A673 (cell line): Measurements from ENCODE around the gene TAP2.

Source experiments
- EZH2 ChIP-seq: fragments of 200-600 bp; sonication (generic); IDR thresholded peaks from 2 replicates; pipeline ENCODE4 v1.6.1; 2017; ENCODE audit warnings: borderline replicate concordance, low read depth, mild to moderate bottlenecking, mixed read lengths, antibody characterized with exemption, low read length; ENCODE audit not compliant: poor library complexity, severe bottlenecking
- TF ChIP-seq, protein P1 (sequence below): fragments of 300-800, 200-600 bp; sonication (generic); conservative IDR thresholded peaks from 2 replicates; pipeline ENCODE4 v1.5.1; 2017; ENCODE audit warnings: low read depth, mild to moderate bottlenecking, antibody characterized with exemption, low read length, moderate library complexity, mixed read lengths

DNA sequence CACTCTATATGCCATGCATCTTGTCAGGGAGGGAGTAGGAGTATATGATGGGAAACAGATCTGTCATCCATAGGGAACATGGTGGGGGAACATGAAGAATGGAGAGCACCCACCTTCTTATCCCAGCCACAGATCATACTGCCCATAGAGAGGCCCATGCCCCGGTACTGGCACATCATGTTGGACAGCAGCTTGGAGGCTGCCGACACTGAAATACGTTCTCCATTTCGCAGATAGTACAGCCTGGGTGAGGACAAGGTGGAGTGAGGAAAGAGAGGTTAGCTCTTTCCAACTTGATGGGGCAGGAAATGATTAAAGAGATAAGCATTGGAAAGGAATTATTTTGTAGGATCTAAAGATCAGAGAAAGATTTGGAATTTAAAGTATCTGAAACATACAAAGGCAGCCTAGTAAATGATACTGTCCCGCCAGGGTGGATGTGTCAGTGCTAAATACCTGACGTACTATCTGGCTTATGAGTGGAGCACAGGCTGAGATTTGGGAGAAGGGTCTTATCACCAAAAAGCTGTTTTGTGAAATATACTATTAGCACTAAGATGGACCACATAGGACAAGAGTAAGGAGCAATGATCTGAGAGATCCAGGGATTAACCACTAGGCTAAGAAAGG, 3.6 kb upstream of the TAP2 start:
- TF ChIP-seq, protein P1, sequence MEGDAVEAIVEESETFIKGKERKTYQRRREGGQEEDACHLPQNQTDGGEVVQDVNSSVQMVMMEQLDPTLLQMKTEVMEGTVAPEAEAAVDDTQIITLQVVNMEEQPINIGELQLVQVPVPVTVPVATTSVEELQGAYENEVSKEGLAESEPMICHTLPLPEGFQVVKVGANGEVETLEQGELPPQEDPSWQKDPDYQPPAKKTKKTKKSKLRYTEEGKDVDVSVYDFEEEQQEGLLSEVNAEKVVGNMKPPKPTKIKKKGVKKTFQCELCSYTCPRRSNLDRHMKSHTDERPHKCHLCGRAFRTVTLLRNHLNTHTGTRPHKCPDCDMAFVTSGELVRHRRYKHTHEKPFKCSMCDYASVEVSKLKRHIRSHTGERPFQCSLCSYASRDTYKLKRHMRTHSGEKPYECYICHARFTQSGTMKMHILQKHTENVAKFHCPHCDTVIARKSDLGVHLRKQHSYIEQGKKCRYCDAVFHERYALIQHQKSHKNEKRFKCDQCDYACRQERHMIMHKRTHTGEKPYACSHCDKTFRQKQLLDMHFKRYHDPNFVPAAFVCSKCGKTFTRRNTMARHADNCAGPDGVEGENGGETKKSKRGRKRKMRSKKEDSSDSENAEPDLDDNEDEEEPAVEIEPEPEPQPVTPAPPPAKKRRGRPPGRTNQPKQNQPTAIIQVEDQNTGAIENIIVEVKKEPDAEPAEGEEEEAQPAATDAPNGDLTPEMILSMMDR = no peak
- no peak for TF ChIP-seq EZH2
